DMS53 (cell line): ENCODE results near the gene ERBB4.

Experiments
- DNase-seq: peaks from one replicate; lab custom pipeline; 2025; lab: John Stamatoyannopoulos, UW

ERBB4 gene

DNA sequence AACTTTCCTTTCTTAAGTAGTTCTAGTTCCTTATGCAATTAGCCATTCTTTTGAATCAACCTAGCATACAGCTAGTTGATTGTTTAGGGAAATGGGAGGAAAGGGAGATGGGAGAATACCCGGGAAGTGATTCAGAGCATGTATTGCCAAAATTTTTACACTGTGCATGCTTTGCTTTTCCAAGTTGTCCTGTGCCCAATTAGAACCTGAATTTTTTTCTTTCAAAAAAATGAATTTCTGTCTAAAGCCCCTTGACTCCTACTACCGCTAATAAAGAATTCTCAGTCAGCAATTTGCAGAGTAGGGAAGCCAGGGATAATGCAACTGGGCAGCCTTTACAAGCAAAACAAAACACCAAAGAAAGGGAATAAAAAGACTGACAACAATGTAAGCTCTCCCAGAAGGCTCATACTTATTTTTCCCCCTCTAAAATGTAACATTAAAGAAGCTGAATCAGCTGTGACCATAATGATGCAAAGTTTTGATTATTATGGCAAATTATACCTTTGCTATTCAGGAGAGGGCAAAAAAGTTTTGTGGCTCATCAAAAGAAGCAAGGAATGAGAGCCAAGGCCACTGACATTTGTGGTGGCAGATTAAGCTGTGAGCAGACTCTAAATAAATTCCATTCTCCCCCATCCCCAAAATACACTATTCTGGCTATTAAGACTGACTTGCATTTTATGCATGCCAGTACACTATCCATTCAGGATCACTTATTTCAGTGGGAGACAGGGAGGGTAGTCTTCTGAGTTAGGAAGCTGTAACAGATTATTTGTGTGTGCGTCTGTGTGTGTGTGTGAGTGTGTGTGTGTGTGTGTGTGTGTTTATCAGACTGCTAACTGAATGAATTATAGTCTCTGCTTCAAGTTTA, 174.3 kb downstream of the ERBB4 start:
- DNase-seq: no peak

DNA sequence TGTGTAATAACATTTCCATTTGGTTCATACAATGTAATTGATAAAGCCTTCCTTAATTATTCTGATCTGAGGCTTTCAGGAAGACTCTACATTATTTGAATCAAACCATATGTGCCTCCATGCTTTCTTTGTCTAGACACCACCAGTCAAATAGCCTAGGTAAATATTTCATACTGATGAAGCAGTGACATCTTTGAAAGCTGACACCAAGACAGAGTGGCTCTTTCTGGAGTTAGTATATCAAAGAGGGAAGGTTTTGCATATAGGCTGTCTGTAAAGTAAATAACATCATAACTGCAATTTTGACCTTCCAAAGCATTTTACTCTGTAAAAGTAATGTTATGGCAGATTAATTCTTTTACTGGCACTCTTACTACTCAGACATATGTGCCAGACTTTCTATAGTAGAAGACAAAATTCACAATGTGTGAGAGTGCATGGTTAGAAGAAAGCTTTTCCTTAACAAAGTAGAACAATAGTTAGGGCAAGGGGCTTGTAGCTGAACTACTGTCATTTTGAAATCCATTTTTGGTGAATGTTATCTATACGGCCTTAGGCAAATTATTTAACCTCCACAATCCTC, 177.3 kb downstream of the ERBB4 start:
- DNase-seq: peak; percentile 56

DNA sequence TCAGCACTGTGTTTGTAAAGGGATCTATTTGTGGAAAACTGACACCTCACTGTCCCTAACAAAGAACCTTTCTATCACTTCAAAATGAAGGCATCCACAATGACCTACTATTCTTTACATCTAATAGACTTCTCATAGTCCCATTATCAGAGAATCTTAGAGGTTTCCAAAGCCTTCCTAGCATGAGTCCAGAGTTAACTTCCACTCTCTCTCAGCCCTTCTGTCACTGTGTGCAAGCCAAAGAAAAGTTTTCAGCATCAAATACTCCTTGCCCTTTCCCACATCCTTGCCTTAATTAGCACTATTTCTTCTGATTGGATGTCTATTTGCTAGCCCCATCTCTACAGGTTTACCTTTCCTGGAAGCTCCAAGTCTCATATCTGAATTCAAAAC, 178.5 kb downstream of the ERBB4 start:
- DNase-seq: peak; percentile 28

DNA sequence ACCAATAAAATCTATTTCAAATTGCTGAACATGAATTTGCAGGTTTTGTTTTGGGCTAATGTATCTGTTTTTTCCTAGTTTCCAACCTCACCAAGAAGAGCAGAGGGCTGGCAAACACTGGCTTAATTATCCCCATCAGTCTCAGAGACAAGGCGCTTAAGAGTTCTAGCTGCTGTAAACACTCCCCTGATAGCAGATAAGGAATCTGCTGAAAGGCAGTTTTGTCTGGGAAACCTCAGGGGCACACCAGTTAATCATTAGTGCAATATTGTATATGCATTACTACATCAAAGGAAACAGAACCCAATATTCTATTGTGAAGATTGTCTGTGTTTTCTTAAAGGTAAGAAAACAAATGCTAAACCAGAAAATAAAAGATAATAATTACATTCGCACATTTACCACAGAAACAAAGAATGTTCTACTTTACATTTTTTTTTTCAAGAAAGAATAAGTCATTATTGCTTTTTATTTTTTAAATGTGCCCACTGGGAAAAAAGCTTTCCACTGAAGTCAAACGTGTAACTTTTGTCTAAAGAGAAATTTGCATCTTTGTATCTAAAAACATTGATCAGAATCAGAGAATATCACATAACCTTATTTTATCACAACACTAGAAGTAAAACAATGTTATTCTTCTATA, 179.1 kb downstream of the ERBB4 start:
- DNase-seq: peak; percentile 56

DNA sequence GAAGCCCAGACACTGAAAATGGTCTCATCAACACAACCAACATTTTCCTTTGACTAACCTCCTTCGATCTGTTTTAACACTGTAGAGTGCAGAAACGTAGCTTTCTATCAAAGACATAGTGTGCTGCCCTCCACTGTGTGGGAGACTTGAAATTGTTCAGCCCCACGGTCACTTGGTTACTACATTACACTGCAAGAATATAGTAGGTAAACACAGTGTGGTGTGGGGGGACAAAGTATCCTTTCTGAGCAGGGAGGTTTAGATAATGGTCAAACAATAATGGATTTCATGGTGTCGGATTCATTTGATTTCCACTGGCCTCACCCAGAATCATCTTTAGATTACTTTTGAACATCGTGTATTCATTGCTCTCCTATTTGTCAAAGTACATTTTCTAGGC, 181.0 kb downstream of the ERBB4 start:
- no peak for DNase-seq

DNA sequence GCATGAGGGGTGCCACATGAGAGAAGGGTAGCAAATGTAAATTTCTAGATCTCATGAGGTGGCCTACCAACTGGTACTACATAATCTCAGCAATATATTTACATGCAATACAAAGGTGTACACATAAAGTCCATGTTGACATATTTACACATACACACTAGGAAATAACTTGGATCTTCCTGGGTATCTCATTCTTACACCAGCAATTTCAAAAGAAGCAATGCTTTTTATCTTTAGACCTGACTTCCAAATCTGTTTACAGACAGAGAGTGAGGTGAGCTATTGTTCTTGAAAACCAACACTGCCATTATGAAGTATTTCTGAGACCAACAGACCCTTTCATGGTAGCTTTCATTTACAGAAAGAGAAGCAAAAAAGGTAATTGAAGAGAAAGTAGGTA, 184.2 kb downstream of the ERBB4 start:
- DNase-seq: no peak

DNA sequence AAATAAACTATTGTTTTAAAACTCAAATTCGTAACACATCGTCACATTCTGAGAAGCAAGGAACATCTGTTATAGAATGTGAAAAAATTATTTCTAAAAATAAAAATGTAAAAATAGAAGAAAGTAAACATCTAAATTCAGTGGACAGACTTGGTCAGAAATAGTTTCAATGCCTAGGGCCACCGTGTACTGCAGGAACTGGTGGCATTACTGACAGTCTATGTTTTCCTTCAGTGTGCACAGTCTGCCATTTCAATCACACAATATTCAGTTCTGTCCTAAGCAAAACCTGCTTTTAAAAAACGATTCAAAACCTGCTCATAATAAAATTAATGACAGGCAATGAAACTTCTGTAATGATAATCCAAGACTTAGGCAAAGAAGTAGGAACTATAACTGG, 190.1 kb downstream of the ERBB4 start:
- no peak for DNase-seq

DNA sequence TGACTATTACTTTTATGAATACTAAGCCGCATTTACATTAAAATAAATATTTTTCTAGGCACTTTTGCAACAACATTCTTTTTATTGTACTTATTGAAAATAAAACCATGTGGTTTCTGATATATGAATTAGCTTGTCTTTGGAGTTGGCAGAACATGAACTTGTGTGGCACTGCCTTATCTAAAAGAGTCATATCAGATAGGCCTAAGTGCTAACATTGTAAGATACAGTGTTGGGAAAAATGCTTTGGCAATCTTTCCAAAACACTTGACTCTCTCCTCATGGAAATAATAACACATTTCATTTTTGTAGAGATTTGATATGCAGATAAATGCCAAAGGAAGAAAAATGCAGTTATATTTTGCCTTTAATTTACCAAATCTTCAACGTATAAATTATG, 191.7 kb downstream of the ERBB4 start:
- no peak for DNase-seq

DNA sequence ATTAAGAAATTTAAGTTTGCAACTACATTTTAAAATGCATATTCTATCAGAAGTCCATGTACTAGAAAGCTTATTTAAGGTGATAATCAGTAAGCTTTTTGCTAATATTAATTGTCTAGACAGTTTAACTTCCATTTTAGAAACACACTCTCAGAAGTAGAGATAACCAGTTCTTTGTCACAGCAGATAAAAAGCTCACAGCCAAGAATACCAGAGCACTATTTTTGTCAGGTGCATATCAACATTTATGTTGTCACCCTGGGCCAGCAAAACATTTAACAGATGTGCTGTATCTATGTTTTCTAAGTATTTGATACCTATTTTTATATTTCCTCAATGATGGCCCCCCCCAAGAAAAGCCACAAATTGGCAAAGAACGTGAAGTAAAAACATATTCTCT, 192.6 kb downstream of the ERBB4 start:
- DNase-seq: no peak

DNA sequence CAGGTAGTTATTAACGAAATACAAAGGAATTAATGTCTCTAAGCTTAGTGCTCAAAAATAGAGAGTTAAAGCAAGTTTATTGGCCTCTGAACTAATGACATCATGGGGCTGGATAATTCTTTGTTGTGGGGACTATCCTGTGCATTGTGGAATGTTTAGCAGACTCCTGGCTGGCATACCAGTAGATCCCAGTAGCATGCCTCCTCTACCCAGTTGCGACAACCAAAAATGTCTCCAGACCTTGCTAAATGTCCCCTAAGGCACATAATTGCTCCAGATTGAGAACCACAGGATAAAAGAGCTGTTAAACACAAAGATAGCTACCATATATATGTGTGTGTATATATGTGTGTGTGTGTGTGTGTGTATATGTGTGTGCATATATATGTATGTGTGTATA, 194.5 kb downstream of the ERBB4 start:
- DNase-seq: no peak

DNA sequence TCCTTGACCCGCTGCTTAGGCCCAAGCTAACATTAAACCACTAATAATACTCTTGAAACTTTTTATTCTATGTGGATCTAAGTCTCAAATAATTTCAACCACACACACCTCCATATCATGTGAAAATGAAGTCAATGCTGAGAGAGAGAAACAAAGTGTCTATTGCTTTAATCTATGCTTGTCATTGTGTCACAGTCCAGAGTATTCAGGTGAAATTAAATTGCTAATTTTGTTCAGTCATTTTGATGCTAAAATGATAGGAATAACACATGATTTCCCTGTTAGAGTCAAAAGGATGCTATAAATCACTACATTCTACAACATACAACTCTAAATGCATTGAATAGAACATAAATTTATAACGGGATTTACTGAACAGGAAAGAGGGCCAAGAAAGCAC, 195.4 kb downstream of the ERBB4 start:
- DNase-seq: no peak

DNA sequence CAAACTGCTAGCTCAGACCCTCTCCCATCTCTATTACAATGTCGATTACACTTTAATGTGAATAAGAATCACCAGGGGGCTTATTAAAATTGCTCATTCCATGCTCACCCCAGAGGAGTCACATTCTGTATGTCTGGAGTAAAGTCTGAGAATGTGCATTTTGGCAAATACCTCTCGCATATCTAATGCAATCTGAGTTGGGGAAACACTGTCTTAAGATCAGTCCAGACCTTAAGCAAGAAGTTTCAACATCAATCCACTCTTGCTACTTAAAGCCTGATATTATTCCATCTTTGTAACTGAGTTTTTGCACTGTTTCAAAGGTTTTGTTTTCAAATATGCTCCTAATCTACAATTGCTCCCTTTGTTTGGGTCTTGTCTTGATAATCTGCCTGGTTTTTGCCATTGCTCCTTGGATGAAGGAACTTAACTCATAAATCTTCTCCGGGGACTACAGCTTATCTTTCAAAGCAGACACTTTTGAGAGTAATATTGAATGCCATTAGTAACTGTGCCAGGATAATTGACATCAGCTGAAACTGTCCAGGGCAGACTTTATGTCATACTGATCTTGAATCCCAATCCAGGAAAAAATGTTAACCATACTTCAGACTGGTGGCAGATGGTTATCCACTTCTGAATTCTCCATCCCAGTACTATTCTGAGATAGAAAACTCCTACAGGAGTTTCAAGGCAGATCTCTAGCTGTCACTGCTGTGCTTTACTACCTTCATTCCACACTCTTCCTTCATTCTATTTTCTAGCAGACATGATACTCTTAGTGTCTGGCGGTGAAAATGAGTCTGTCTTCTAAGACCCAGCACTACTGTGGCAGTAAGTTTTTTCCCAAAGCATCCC, 200.9 kb downstream of the ERBB4 start:
- DNase-seq: no peak

DNA sequence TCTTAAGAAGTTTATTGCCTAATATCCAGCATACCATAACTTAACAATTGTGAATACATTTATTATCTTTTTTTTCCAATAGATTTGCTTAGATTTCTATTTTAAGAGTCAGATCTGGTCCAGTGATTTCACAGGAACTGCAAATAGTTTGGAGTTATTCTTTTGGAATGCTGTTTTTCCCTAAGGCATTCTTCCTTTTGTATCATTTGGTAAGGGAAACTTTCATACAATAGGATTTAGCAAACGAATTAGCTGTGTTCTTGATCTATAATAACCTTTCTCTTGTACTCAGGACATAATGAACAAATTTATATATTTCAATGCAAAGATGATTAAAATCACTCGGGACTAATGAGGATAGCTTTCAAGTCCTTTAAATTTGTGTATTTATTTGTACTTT, 201.6 kb downstream of the ERBB4 start:
- no peak for DNase-seq

DNA sequence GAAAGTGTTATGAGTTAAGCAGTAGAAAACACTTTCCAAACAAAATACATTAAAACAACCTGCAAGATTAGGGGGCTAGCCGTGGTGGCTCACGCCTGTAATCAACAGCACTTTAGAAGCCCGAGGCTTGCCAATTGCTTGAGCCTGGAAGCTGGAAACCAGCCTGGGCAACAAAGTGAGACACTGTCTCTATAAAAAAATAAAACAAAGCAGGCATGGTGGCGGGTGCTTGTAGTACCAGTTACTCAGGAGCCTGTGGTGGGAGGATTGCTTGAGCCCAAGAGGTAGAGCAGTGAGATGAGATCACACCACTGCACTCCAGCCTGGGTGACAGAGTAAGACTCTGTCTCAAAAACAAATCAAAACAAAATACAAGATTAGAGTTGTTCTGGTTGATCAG, 208.3 kb downstream of the ERBB4 start:
- no peak for DNase-seq

DNA sequence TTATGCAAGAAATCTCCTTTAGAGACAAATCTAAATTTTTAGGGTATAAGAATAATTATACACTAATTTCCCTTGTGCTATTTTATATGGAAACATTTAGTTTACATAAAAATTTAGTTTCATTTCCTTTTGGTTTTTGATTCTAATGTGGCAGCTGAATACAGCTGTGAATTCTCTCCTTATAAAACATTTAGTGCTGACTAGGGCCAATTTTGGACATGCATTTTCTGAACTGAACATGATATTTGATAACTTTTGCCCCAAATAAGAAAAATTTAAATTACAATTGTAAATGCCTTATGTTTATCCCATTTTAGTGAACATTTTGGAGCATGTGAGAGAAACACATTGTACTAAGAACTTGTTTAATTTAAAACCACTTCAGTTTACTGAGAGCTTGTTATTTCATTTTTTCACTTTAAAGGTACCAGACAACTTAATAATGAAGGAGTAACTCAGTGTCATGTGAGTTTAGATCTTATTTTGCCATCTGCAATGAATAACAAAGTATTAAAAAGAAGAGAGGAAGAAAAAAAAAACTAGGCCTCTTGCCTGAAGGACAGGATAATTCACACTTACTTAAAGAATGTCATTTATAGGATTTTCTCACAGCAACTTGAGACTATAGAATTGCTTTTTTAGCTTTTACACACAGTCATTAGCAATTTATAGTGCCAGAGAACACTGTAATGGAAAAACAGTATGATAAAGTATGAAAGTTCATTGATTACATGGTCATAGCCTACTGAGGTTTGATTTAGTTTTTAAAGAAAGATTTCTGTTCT, 209.7 kb downstream of the ERBB4 start:
- DNase-seq: no peak

DNA sequence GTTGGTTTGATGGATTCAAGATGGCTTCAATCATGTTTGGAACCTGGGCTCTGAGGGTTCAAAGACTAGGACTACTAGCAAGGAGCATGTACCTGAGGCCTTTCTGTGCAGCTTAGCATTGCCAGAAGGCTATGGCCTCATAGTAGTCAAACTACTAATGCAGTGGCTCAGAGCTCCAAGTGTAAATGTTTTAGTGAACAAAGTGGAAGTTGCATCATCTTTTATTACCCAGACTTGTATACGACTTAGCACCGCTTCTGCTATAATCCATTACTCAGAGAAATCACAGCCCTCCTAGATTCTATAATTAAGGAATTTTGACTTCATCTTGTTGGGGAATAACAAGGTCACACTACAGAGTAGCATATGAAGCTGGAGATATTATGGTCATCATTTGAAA, 210.5 kb downstream of the ERBB4 start:
- peak; percentile 13 for DNase-seq

DNA sequence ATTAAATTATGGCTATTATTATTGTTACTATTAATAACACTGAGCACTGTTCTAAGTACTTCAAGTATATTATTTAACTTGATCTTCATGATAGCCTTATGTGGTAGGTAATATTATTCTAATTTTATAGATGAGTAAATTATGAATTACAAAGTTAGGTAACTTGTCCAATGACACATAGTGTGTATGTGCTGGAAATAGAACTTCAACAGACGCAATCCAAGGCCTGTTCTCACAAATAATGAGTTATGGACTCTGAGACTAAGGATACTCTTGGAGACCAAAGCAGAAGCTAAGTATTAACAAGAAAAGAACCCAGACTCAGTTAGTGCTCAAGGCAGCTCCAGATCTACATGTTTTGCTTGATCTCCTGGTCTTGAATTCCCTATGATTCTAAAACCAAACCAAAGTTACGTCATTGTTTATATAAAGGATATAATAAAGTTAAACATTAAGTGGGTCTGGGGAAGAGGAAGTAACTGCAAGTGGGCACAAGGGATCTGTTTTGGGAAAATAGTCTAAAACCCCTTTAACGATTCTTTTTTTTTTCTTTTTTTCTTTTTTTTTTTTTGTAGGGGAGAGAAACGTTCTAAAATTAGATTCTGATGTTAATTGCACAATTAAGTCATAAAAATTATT, 211.3 kb downstream of the ERBB4 start:
- DNase-seq: peak; percentile 47

DNA sequence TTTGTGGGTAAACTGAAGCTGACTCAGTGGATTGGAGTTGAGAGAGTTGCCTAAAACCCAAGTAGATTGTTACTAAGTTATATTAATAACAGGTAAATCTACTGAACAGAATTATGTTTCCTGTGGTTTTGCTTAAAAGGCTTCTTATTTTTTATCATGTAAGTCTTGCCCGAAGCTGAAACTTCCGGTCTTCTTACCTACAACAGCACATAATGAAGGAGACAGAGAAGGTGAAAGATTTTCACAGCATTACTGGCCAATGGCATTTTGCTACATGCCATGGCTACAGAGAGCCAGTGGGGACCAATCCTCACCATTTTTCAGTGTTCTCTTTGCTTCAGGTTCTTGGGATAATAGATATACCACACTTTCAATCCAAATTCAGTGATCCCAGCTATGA, 220.0 kb downstream of the ERBB4 start:
- no peak for DNase-seq

DNA sequence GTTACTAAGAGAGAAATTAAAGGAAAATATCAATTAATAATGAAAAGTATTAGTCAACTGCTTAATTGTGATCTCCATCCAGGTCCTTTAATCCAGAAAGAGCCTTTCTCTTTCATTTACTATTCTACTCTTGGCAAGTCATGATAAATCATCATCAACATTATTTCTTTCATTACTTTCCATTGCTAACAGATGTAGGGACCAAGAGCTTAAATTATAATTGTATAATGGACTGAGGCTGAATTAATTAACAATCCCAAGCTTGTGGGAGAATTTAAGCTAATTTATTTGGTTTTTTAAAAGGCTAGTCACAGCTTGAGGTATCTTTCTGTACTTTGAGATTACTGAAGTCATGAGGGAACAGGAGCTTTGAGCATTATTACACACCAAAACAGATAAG, 223.9 kb downstream of the ERBB4 start:
- no peak for DNase-seq

DNA sequence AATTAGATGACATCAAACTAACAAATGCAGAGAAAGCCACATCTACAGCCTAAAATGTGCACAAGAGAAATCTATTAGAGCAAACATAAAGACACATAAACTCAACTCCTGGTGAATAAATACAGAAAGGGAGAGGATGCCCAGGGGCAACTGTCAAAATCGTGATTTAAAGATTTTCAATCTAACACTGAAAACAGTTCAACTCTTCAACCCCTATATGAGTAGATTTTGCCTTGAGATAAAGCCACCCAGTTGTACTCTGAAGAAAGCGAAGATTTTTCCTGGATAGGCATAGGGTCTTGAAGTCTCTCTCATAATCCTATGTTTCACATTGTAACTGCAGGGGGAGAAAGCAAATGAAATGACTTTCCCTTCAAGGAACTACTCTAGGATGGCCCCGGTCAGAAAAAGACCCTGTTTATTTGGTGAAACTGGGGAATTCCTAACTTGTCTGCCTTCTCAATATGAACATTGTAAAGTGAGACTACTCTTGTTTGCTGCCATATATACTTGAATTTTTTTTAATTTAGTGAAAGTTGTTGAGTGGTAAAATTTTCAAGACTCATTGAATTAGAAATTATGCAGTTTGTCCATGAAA, 226.7 kb downstream of the ERBB4 start:
- DNase-seq: no peak

DNA sequence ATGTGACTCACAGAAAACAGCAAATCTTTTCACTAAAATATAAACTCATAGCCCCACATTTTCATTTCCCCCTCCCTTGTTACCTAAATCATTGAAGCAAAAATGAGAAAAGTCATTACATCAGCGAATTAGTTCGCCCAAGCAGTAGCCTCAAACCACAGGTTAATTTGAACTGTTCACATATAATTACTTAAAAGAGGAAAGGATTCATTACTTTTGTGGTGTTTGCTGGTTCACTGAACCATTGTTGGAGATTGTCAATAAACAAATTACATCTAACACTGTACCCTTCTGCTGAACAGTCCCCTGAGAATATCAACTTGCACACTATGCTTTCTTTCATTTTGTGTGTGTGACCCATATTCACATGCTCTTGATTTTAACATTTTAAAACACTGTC, 238.7 kb downstream of the ERBB4 start:
- DNase-seq: no peak
